ENCODE measurements around the gene SH3BGRL3. TPM values are rescaled to one million over a fixed set of nuclear protein-coding genes. Genes with fewer than 3 reads are reported as not detected.

The SH3BGRL3 gene
- total RNA-seq, 4 donors from 2014 or later: 31.6 to 60.2 (median 44.0) TPM

DNA sequence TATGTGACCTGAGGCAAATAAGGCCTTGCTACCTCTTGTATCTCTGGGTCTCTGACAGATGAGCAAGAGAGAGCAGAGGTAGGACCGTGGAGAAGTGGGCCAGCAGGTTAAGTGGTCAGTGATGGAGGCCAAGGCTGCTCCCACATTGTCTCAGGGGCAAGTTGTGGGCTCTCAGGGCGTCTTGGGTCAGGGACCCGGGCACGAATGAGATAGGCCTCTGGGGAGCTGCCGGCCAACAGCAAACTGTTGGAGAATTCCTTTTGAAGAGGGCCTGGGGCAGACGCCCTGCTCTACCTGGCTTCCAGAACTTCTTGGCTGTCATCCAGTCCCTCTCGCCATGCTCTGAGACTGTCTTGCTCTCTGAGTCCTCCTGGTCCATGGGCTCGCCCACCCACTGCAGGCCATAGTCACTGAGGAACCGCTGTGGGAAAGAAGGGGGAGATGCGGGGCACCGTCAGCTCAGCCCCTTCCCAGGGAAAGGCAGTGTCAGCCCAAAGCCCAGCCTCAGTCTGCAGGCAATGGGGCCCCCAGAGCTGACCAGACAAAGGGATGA, 14.1 kb downstream of the SH3BGRL3 start:
- TF ChIP-seq POLR2A (IDR thresholded peaks at IDR 0.05): no peak
- TF ChIP-seq POLR2AphosphoS5 (IDR thresholded peaks at IDR 0.05): no peak
- TF ChIP-seq, protein P1, sequence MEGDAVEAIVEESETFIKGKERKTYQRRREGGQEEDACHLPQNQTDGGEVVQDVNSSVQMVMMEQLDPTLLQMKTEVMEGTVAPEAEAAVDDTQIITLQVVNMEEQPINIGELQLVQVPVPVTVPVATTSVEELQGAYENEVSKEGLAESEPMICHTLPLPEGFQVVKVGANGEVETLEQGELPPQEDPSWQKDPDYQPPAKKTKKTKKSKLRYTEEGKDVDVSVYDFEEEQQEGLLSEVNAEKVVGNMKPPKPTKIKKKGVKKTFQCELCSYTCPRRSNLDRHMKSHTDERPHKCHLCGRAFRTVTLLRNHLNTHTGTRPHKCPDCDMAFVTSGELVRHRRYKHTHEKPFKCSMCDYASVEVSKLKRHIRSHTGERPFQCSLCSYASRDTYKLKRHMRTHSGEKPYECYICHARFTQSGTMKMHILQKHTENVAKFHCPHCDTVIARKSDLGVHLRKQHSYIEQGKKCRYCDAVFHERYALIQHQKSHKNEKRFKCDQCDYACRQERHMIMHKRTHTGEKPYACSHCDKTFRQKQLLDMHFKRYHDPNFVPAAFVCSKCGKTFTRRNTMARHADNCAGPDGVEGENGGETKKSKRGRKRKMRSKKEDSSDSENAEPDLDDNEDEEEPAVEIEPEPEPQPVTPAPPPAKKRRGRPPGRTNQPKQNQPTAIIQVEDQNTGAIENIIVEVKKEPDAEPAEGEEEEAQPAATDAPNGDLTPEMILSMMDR (IDR thresholded peaks at IDR 0.05): no peak
- TF ChIP-seq EP300 (IDR thresholded peaks at IDR 0.05): no peak
- no peaks in the 10 kb centered on the region for H3K27me3 ChIP-seq
- WGBS, 2 donors (ENCODE audit: low coverage in 1 of 2): 93% methylated on average over 4 of the region's 11 CpGs; no CpG with 5 or more reads in 1 of the 2 donors
- H3K36me3 ChIP-seq: peaks cover 0 to 30% of the 10 kb centered on the region in 2 donors
- no peak overlapping the region for H3K27ac ChIP-seq
- H3K4me1 ChIP-seq: peaks cover 0 to 18% (median 6%) of the 10 kb centered on the region in 3 donors
- no peaks in the 10 kb centered on the region for H3K9me3 ChIP-seq
- H3K4me3 ChIP-seq: no peak overlapping the region
- no peak for ATAC-seq

DNA sequence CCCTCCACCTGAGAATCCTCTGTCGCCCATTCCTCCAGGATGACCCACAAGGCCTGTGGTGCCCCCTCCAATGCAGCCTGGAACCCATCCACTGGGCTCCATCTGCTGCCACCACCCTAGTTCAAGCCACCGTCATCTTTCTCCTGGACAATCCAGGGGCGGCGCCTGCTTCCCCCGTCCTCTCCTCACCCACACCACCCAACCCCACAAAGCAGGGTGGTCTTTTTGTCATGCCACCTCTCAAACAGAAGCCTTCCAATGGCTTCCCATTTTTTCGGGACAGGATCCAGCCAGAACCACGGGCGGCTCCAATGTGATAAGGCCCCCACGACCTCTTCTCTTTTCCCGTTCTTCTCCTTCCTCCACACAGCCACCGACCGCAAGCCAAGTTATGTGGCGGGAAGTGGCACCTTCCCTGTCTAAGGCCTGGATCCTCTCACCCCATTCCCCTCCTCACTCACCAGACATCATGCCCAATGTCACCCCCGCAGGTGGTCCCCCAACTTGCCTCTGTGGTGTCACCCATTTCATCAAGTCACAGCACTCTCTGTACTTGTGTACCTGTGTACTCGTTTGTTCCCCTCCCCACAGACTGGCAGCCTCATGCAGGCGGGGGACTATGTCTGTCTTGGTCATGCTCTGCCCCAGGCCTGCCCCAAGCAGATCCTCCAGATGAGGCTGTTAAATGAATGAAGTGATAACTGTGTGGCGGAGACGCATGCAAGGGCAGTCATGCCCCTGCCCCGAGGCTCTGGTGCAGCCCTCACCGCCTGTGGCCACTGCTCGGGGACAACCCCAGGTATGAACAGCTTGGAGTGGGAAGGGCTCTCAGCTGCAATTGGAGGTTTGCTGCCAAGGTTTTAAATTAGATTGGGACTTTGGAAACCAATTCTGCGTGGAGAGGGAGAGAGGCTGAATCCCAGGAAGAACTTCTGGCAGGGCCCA, 15.6 kb downstream of the SH3BGRL3 start:
- Histone ChIP-seq H3K36me3 (peaks cover 0 to 33% of the 10 kb centered on the region in 2 donors), H3K4me3 (no peak overlapping the region), H3K9me3 (no peaks in the 10 kb centered on the region), H3K4me1 (peaks cover 0 to 8% (median 3%) of the 10 kb centered on the region in 3 donors), H3K27me3 (no peaks in the 10 kb centered on the region), H3K27ac (no peak overlapping the region)
- no peak for ATAC-seq
- TF ChIP-seq POLR2AphosphoS5 (IDR thresholded peaks at IDR 0.05) (no peak), POLR2A (IDR thresholded peaks at IDR 0.05) (no peak), EP300 (IDR thresholded peaks at IDR 0.05) (no peak)
- TF ChIP-seq, protein P1 (IDR thresholded peaks at IDR 0.05): no peak
- 50 to 84% methylated on average over 2 to 13 of the region's 22 CpGs for WGBS, 2 donors (ENCODE audit: low coverage in 1 of 2)

DNA sequence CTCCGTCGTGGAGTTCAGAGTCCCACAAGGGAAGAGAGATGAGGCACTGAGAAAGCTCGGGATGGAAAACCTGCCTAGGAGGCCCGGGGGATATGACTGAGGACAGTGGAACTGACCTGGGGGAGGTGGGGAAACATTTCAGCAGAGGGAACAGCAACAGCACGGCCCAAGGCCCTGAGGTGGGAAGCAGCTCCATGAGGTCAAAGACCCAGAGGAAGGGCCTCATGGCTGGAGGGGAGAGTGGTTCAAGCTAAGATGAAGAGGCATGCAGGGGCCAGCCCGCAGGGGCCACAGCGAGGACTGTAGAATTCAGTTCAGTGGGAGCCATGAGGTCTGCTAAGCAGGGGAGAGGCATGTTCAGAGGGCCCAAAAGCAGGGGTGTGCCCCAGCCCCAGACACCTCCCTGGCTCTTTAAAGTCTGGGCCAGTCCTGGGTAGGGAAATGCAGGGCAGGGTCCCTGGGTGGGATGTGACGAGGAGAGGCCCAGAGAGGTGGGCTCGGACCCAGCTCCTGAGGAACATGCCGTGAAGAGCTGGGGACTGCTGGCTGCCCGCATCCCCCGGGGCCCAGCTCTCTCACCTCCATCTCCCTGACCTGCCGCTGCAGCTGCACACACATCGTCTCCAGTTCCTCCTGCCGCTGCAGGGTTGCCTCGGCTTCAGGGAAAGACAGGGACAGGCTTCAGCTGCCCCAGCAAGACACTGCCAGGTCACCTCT, 16.6 kb downstream of the SH3BGRL3 start:
- 67 to 100% methylated on average over 2 to 6 of the region's 16 CpGs for WGBS, 2 donors (ENCODE audit: low coverage in 1 of 2)
- no peaks in the 10 kb centered on the region for H3K27me3 ChIP-seq
- no peak overlapping the region for H3K27ac ChIP-seq
- peaks cover 0 to 39% of the 10 kb centered on the region in 2 donors for H3K36me3 ChIP-seq
- no peak for ATAC-seq
- H3K4me1 ChIP-seq: no peaks in the 10 kb centered on the region
- TF ChIP-seq POLR2A (IDR thresholded peaks at IDR 0.05) (no peak), POLR2AphosphoS5 (IDR thresholded peaks at IDR 0.05) (no peak), EP300 (IDR thresholded peaks at IDR 0.05) (no peak)
- TF ChIP-seq, protein P1 (IDR thresholded peaks at IDR 0.05): no peak
- H3K4me3 ChIP-seq: no peak overlapping the region
- no peaks in the 10 kb centered on the region for H3K9me3 ChIP-seq

DNA sequence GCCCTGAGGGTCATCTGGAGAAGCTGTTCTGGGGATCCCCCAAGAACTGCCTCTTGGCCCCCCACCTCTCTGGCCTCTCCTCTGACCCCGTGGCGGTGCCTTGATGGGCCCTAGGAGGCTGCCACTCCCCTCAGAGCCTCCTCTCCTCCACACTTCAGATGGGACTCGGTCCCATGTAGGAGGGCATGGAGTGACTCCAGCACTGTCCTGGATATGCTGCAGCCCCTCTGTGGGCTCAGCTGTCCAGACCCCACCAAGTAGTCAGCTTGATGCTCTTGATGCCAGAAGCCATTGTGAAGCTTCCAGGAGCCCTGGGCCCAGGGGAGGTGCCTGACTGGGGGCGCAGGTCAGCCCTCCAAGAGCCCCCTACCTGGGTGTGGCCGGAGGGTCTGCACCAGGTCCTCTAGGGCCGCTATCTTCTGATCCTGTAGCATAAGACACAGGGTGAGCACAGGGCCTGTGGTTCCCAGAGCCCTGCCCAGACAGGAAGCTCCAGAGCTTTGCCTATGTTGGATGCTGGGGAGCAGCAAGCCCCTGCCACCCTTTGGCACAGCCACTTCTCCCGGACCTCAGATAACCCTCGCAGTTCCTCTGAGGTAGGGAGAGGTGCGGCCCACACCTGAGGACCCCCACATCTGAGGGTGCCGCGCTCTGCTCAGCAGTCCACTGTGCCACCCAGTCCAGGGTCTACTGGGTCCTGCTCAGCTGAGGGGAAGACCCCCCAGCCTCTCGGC, 17.3 kb downstream of the SH3BGRL3 start:
- ATAC-seq: no peak
- H3K9me3 ChIP-seq: no peaks in the 10 kb centered on the region
- 94% methylated on average over 3 of the region's 12 CpGs; no CpG with 5 or more reads in 1 of the 2 donors for WGBS, 2 donors (ENCODE audit: low coverage in 1 of 2)
- H3K4me1 ChIP-seq: no peaks in the 10 kb centered on the region
- TF ChIP-seq, protein P1 (IDR thresholded peaks at IDR 0.05): no peak
- H3K4me3 ChIP-seq: no peak overlapping the region
- H3K27ac ChIP-seq: no peak overlapping the region
- H3K36me3 ChIP-seq: peaks cover 0 to 39% of the 10 kb centered on the region in 2 donors
- no peaks in the 10 kb centered on the region for H3K27me3 ChIP-seq
